GM10266 (cell line): Measurements from ENCODE around the gene RAP1GDS1.

Source experiments
- DNase-seq: peaks from one replicate; pipeline ENCODE4 v3.0.0; 2012; ENCODE audit errors: extremely low spot score
- CTCF ChIP-seq: IDR thresholded peaks from 2 replicates; pipeline ENCODE4 v1.5.1; 2012; ENCODE audit warnings: mild to moderate bottlenecking, low read depth; ENCODE audit not compliant: control insufficient read depth, insufficient read depth; ENCODE audit errors: missing control alignments

Gene RAP1GDS1

GRCh38 chr4:98377559-98377958, 116.4 kb downstream of the RAP1GDS1 start:
- no peak for DNase-seq
- TF ChIP-seq CTCF = no peak

GRCh38 chr4:98381306-98381705, 120.1 kb downstream of the RAP1GDS1 start:
- no peak for TF ChIP-seq CTCF
- no peak for DNase-seq

- no peak for DNase-seq
- no peak for TF ChIP-seq CTCF
These were observed 122.4 kb downstream of the RAP1GDS1 start for GRCh38 chr4:98383431-98384106.

- no peak for DNase-seq
- TF ChIP-seq CTCF = no peak
These were observed 124.6 kb downstream of the RAP1GDS1 start for GRCh38 chr4:98385831-98386230.

GRCh38 chr4:98387345-98388026, 126.3 kb downstream of the RAP1GDS1 start:
- no peak for TF ChIP-seq CTCF
- DNase-seq = no peak

- no peak for DNase-seq
- TF ChIP-seq CTCF = no peak
These were observed 132.9 kb downstream of the RAP1GDS1 start for GRCh38 chr4:98394134-98394533.

GRCh38 chr4:98399915-98400314, 138.7 kb downstream of the RAP1GDS1 start:
- no peak for TF ChIP-seq CTCF
- DNase-seq = no peak
